Pancreas (tissue), 10 donors: ENCODE results near the gene UGT1A8. TPM values are rescaled to one million over a fixed set of nuclear protein-coding genes. Genes with fewer than 3 reads are reported as not detected.

ENCODE experiments used
- ATAC-seq, 4 donors: fragments of 200-7000 bp; cut with Tn5 transposase; one replicate each; pipeline versions ENCODE4 v1.8.0 to v1.9.1; 2020; ENCODE audit warnings: mild to moderate bottlenecking in 4 of 4, moderate library complexity in 4 of 4
- DNase-seq, 6 donors: peaks; one replicate each; pipeline ENCODE4 v3.0.0-alpha.2; 2020
- FAIRE-seq: peaks from 2 replicates; lab custom pipeline; 2012; peaks lifted over from hg19 to GRCh38; lab: Jason Lieb, UNC
- H3K27ac ChIP-seq, 4 donors: fragments of 200-600 bp; sonication (generic); 1 replicate in 3 of 4; 2 replicates in 1 of 4; pipeline versions ENCODE4 v1.5.0 to v1.8.0; 2020
- H3K27me3 ChIP-seq, 4 donors: fragments of 200-600 bp; one replicate each; pipeline ENCODE4 v1.8.0; 2021
- H3K36me3 ChIP-seq, 3 donors: fragments of 200-600 bp; sonication (generic) in 1 of 3; one replicate each; pipeline versions ENCODE4 v1.5.0 to v1.8.0; 2020 to 2021
- H3K4me1 ChIP-seq, 3 donors: fragments of 200-600 bp; one replicate each; pipeline ENCODE4 v1.8.0; 2021
- H3K4me3 ChIP-seq, 4 donors: fragments of 200-600 bp; sonication (generic) in 2 of 4; one replicate each; pipeline versions ENCODE4 v1.5.0 to v1.8.0; 2020 to 2021
- H3K9me3 ChIP-seq, 4 donors: fragments of 200-600 bp; one replicate each; pipeline ENCODE4 v1.8.0; 2021
- WGBS, 2 donors: extraction: QIAGEN DNeasy Blood & Tissue Kit; methylation state at CpG; one replicate each; pipeline ENCODE4 v1.1.7; 2013; 5-methylcytosine and 5-hydroxymethylcytosine counted together
- intact Hi-C, 3 donors: fragments of 100-400 bp; cut with DNase I; formaldehyde crosslinking; loops; one replicate each; pipeline versions ENCODE4 v1.11.1 to v1.14.2; 2022
- polyA plus RNA-seq, 2 donors: library from polyadenylated mRNA; stranded (reverse); fragments of 200-250 nt; gene quantifications; one replicate each; pipeline ENCODE4 v1.2.3, GENCODE V29; 2013
- total RNA-seq, 6 donors: library from RNA; stranded (reverse); fragmentation: NEBNext Ultra II Directional in 4 of 6; extraction: Animal tissue kit (Norgen Biotek cat#: 25700) in 4 of 6; gene quantifications; one replicate each; pipeline versions ENCODE4 v1.2.1 to v1.2.4, GENCODE V29; 2021 to 2023
- TF ChIP-seq, protein P1 (sequence below), 4 donors: fragments of 200-600 bp; sonication (generic) in 3 of 4; IDR thresholded peaks; one replicate each; pipeline versions ENCODE4 v1.5.0 to v1.8.0; 2021; ENCODE audit warnings: antibody characterized with exemption in 4 of 4
- donor health status: healthy with polysubstance abuse.
- donor health status: DM: no; HTN: no; CAD: no; lungs with moderate emphysema.
- donor health status: DM: no; HTN: no; CAD: no.
- donor health status: control.
- donor health status: control.
- donor health status: Bipolar disorder and iron deficiency.
- donor health status: DM: yes; HTN: yes; CAD: no.
- donor health status: DM: no; HTN: no; CAD: no.
- donor health status: DM: no; HTN: no; CAD: no.
- donor health status: DM: yes; HTN: yes; CAD: no.

UGT1A8 gene
- total and polyA plus RNA-seq, 8 donors: 0.12 TPM; not detected in 7

DNA sequence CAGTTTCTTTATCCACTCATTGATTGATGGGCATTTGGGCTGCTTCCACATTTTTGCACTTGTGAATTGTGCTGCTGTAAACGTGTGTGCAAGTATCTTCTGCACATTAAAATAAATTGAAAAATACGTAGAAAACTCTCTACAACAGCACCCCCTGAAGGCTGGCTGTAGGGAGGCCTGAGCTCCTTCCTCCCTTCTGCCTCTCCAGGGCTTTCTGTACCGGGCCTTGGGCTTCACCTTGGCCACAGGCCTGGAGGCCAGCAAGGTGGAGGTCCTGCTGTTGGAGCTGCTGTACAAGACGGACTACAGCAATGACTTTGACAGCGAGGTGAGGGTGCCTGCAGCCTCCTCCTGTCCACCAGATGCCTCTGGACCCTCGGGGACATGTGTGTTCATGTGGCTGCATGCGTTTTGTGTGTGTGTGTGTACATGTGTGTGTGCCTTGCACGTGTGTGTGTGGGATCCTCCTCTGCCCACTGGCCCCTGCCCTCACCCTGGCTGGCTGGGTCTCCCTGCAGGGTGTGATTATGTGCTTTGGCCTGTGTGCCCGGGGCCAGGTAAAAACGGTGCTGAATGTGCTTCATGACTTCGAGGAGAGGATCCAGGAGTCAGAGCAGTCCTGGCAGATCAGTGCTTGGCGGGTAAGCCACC lies 189.9 kb downstream of the UGT1A8 start:
- H3K9me3 ChIP-seq: no peaks in the 10 kb centered on the region
- H3K4me3 ChIP-seq: no peak overlapping the region
- no peaks in the 10 kb centered on the region for H3K36me3 ChIP-seq
- no peak for ATAC-seq
- H3K4me1 ChIP-seq: no peaks in the 10 kb centered on the region
- no peaks in the 10 kb centered on the region for H3K27me3 ChIP-seq
- intact Hi-C loops: no loop called here
- no peak for FAIRE-seq
- TF ChIP-seq, protein P1, sequence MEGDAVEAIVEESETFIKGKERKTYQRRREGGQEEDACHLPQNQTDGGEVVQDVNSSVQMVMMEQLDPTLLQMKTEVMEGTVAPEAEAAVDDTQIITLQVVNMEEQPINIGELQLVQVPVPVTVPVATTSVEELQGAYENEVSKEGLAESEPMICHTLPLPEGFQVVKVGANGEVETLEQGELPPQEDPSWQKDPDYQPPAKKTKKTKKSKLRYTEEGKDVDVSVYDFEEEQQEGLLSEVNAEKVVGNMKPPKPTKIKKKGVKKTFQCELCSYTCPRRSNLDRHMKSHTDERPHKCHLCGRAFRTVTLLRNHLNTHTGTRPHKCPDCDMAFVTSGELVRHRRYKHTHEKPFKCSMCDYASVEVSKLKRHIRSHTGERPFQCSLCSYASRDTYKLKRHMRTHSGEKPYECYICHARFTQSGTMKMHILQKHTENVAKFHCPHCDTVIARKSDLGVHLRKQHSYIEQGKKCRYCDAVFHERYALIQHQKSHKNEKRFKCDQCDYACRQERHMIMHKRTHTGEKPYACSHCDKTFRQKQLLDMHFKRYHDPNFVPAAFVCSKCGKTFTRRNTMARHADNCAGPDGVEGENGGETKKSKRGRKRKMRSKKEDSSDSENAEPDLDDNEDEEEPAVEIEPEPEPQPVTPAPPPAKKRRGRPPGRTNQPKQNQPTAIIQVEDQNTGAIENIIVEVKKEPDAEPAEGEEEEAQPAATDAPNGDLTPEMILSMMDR (IDR thresholded peaks at IDR 0.05): no peak
- DNase-seq: peak in 3 of 6 donors; percentile 2 to 39 (median 29)
- 55 to 62% methylated on average over 12 of the region's 12 CpGs for WGBS, 2 donors
- no peak overlapping the region for H3K27ac ChIP-seq

DNA sequence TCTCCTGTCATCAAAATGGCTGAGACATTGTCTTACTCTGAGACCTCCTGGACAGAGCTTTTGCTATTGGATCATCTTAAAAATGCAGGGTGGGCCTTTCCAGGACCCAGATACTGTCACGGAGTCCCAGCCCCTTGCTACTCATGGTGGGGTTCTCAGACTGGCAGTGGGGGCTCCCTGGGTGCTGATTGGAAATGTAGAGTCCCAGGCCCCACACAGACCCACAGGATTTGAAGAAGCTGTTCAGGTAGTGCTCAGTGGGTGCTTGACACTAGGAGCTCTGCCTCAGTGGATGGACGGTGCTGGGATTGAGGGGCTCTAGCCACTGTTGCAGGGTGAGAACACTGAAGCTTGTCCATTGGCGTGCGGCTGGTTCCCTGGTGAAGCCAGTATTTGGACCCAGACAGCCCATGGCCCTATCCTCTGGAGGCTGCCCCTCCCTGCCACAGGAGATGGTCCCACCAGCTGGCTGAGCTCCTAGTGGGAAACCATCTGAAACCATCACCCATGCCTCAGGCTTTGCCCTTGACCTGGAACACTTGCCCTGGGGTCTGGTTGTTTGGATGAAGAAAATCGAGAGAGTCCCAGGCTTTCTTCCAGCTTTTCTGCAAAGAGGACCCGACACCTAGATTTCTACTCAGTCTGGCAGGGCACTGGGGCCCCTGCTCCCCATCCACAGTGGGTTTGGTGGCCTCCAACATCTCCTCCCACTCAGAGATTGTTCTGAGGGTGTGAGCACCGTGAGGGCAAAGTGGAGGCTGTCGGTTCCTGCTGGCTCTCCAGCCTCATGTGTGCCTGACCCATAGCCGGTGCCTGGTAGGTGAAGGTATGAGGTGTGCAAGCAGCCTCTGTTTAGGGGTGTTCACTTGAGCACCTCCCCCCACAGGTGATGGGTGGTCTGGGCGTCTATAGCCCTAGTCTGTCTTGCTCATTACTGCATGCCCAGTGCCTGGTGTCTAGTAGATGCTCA lies 190.8 kb downstream of the UGT1A8 start:
- DNase-seq: peak in 4 of 6 donors; percentile 3 to 21 (median 12)
- no peak overlapping the region for H3K27ac ChIP-seq
- H3K4me1 ChIP-seq: no peaks in the 10 kb centered on the region
- no peak overlapping the region for H3K4me3 ChIP-seq
- 61 to 74% methylated on average over 10 of the region's 10 CpGs for WGBS, 2 donors
- FAIRE-seq: no peak
- H3K36me3 ChIP-seq: no peaks in the 10 kb centered on the region
- intact Hi-C loops: no loop called here
- no peaks in the 10 kb centered on the region for H3K9me3 ChIP-seq
- TF ChIP-seq, protein P1 (IDR thresholded peaks at IDR 0.05): no peak
- ATAC-seq: no peak
- H3K27me3 ChIP-seq: no peaks in the 10 kb centered on the region

DNA sequence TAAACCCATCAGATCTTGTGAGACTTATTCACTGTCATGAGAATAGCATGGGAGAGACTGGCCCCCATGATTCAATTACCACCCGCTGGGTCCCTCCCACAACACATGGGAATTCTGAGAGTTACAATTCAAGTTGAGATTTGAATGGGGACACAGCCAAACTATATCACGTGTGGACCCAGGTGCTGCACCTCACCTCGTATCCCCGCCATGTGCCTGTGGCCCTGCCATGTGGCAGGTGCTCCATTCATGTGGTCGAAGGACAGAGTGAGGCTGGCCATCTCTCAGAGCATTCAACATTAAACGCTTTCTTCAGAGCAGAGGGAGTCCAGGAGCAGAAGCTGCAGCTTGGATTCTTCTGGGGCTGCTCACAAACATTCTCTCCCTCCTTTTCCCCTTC lies 193.0 kb downstream of the UGT1A8 start:
- WGBS, 2 donors: 73 to 82% methylated on average over 6 of the region's 6 CpGs
- Histone ChIP-seq H3K27ac (no peak overlapping the region), H3K36me3 (no peaks in the 10 kb centered on the region), H3K27me3 (no peaks in the 10 kb centered on the region), H3K9me3 (no peaks in the 10 kb centered on the region), H3K4me3 (no peak overlapping the region), H3K4me1 (no peaks in the 10 kb centered on the region)
- intact Hi-C loops: no loop called here
- FAIRE-seq: no peak
- TF ChIP-seq, protein P1 (IDR thresholded peaks at IDR 0.05): no peak
- peak in 1 of 6 donors; percentile 17 for DNase-seq
- ATAC-seq: no peak

DNA sequence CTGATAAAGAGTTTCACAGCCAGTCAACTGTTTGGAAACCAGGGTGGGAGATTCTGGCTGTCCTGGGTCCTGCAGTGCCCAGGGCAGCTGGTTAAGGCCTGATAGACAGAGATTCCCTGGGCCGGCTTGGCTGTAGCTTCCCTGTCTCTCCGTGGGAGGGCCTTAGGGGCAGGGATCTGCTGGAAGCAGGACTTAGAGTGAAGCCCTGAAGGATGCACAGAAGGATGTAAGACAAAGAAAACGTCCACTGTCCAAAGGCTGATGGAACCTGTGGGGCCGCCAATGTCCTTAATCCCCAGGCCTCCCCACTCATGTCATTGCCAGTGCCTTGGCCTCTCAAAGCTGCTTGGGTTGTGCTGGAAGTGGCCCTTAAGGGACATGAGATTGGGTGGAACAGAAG lies 193.7 kb downstream of the UGT1A8 start:
- Histone ChIP-seq H3K27me3 (no peaks in the 10 kb centered on the region), H3K36me3 (no peaks in the 10 kb centered on the region), H3K4me3 (no peak overlapping the region), H3K27ac (no peak overlapping the region), H3K9me3 (no peaks in the 10 kb centered on the region), H3K4me1 (no peaks in the 10 kb centered on the region)
- intact Hi-C loops: no loop called here
- WGBS, 2 donors: 52 to 66% methylated on average over 4 of the region's 4 CpGs
- FAIRE-seq (no peak), DNase-seq (peak in 3 of 6 donors; percentile 2 to 25 (median 5)), ATAC-seq (no peak)
- TF ChIP-seq, protein P1 (IDR thresholded peaks at IDR 0.05): no peak
